HepG2 (cell line): ENCODE data around the gene HECTD4. TPM values are rescaled to one million over a fixed set of nuclear protein-coding genes. Genes with fewer than 3 reads are reported as not detected.
A peak's percentile ranks its signal among the peaks of the same experiment; 100 is the strongest.

Experiments used
- ATAC-seq: fragments of 200-7000 bp; cut with Tn5 transposase; 3 replicates; pipeline ENCODE4 v1.9.1; 2020; ENCODE audit warnings: mild to moderate bottlenecking, moderate library complexity
- BruUV-seq: library from RNA; stranded (reverse); fragments of 400-500 nt; replicated peaks from 2 replicates; lab custom pipeline; 2021; lab: Mats Ljungman, UMichigan
- CTCF ChIA-PET: fragments of 300-600 bp; formaldehyde crosslinking; extraction: SDS; loops from one replicate; lab custom pipeline; 2021; ENCODE audit warnings: low total read pairs, inconsistent platforms, low intra/inter-chr PET ratio; lab: Yijun Ruan, JAX
- POLR2A ChIA-PET: fragments of 350-600 bp; sonication (Branson Sonifier 250); formaldehyde crosslinking; loops from one replicate; lab custom pipeline; 2020; ENCODE audit warnings: antibody characterized with exemption, inconsistent platforms; lab: Yijun Ruan, JAX
- DNase-seq: peaks from one replicate; pipeline ENCODE4 v3.0.0-alpha.2; 2015; ENCODE audit warnings: low spot score
- FAIRE-seq: peaks from 3 replicates; lab custom pipeline; 2011; peaks lifted over from hg19 to GRCh38; lab: Jason Lieb, UNC
- H2AFZ ChIP-seq: one replicate; pipeline ENCODE4 v1.6.1; 2011; ENCODE audit warnings: low read length, inconsistent platforms
- H3K27ac ChIP-seq: fragments of 300-600 bp; 3 replicates; pipeline ENCODE4 v1.8.0; 2011; ENCODE audit warnings: mixed run types, mild to moderate bottlenecking, mixed read lengths, low read length, inconsistent platforms; ENCODE audit not compliant: insufficient read depth; ENCODE audit errors: extremely low read length
- H3K27me3 ChIP-seq, 2 experiments: fragments of 200-600 bp in 1 of 2; 2 replicates in 1 of 2; 3 replicates in 1 of 2; pipeline versions ENCODE4 v1.6.0 to v1.8.0; 2011; ENCODE audit warnings: low read length in 2 of 2, mild to moderate bottlenecking in 2 of 2, moderate library complexity in 2 of 2, inconsistent platforms in 1 of 2; ENCODE audit not compliant: insufficient read depth in 2 of 2, control insufficient read depth in 1 of 2
- H3K36me3 ChIP-seq, 2 experiments: fragments of 200-600 bp in 1 of 2; replicated peaks in 1 of 2; 2 replicates in 1 of 2; 3 replicates in 1 of 2; pipeline versions ENCODE4 v1.5.1 to v1.8.0; 2011; ENCODE audit warnings: low read length in 2 of 2, inconsistent platforms in 1 of 2; ENCODE audit not compliant: insufficient read depth in 2 of 2, control insufficient read depth in 1 of 2
- H3K4me1 ChIP-seq: 2 replicates; pipeline ENCODE4 v1.5.1; 2012; ENCODE audit warnings: low read length, inconsistent platforms; ENCODE audit not compliant: insufficient read depth
- H3K4me2 ChIP-seq: 2 replicates; pipeline ENCODE4 v1.6.0; 2011; ENCODE audit warnings: low read depth, low read length, inconsistent platforms
- H3K4me3 ChIP-seq, 3 experiments: fragments of 200-600 bp in 1 of 3; sonication (generic), shearing (Covaris generic) in 1 of 3; replicated peaks in 1 of 3; 2 replicates each; pipeline ENCODE4 v1.5.1; 2011 to 2016; ENCODE audit warnings: low read length in 3 of 3, inconsistent platforms in 2 of 3, low read depth in 2 of 3, mild to moderate bottlenecking in 2 of 3, control low read depth in 1 of 3, mixed read lengths in 1 of 3; ENCODE audit not compliant: insufficient read depth in 1 of 3
- H3K79me2 ChIP-seq: one replicate; pipeline ENCODE4 v1.6.1; 2011; ENCODE audit warnings: low read length, inconsistent platforms; ENCODE audit not compliant: insufficient read depth
- H3K9ac ChIP-seq: 2 replicates; pipeline ENCODE4 v1.6.0; 2011; ENCODE audit warnings: mild to moderate bottlenecking, low read depth, low read length, inconsistent platforms; ENCODE audit not compliant: insufficient read depth
- H3K9me3 ChIP-seq: 2 replicates; pipeline ENCODE4 v1.5.1; 2012; ENCODE audit warnings: mild to moderate bottlenecking, low read length
- H4K20me1 ChIP-seq: 2 replicates; pipeline ENCODE4 v1.6.0; 2011; ENCODE audit warnings: inconsistent platforms, mild to moderate bottlenecking, low read length, moderate library complexity; ENCODE audit not compliant: insufficient read depth
- ATF1 ChIP-seq: IDR thresholded peaks from 2 replicates; pipeline ENCODE4 v1.6.1; 2016; ENCODE audit warnings: mild to moderate bottlenecking, control low read depth
- CEBPB ChIP-seq: IDR thresholded peaks from 2 replicates; pipeline ENCODE4 v1.6.1; 2011; ENCODE audit warnings: low read depth, low read length, improper control_type of control experiment, borderline replicate concordance
- HNF4A ChIP-seq: sonication (generic); formaldehyde crosslinking; IDR thresholded peaks from 2 replicates; pipeline ENCODE4 v1.4.0; 2020; ENCODE audit warnings: missing genetic modification reagents
- HNF4G ChIP-seq, 2 experiments: sonication (generic) in 1 of 2; formaldehyde crosslinking in 1 of 2; IDR thresholded peaks; 2 replicates each; pipeline versions ENCODE4 v1.4.0 to v1.6.1; 2011 to 2020; ENCODE audit warnings: borderline replicate concordance in 2 of 2, low read depth in 2 of 2, mild to moderate bottlenecking in 2 of 2, low read length in 1 of 2, missing genetic modification reagents in 1 of 2, moderate library complexity in 1 of 2
- MAFF ChIP-seq: IDR thresholded peaks from 2 replicates; pipeline ENCODE4 v1.6.1; 2011; ENCODE audit warnings: low read depth, low read length, improper control_type of control experiment
- MAFK ChIP-seq, 2 experiments: IDR thresholded peaks in 1 of 2; conservative IDR thresholded peaks in 1 of 2; 2 replicates each; pipeline ENCODE4 v1.6.1; 2011; ENCODE audit warnings: improper control_type of control experiment in 2 of 2, low read length in 2 of 2
- NCOR1 ChIP-seq: fragments of 200-600 bp; sonication (generic); IDR thresholded peaks from 2 replicates; pipeline ENCODE4 v1.7.0; 2017; ENCODE audit warnings: antibody characterized with exemption, low read length, borderline replicate concordance
- ZFP1 ChIP-seq: IDR thresholded peaks from 2 replicates; pipeline ENCODE4 v1.6.1; 2016
- ZMYM3 ChIP-seq: sonication (generic); formaldehyde crosslinking; IDR thresholded peaks from 2 replicates; pipeline ENCODE4 v1.5.1; 2020; ENCODE audit warnings: mild to moderate bottlenecking, missing genetic modification reagents
- ZNF224 ChIP-seq: sonication (generic); formaldehyde crosslinking; IDR thresholded peaks from 2 replicates; pipeline ENCODE4 v1.5.0; 2020; ENCODE audit warnings: mild to moderate bottlenecking, missing genetic modification reagents
- ZNF296 ChIP-seq: sonication (generic); formaldehyde crosslinking; conservative IDR thresholded peaks from 2 replicates; pipeline ENCODE4 v1.5.0; 2020; ENCODE audit warnings: mild to moderate bottlenecking, missing genetic modification reagents
- ZNF432 ChIP-seq: sonication (generic); formaldehyde crosslinking; IDR thresholded peaks from 2 replicates; pipeline ENCODE4 v1.5.0; 2020; ENCODE audit warnings: missing genetic modification reagents, mild to moderate bottlenecking, borderline replicate concordance
- ZNF460 ChIP-seq: sonication (generic); formaldehyde crosslinking; IDR thresholded peaks from 2 replicates; pipeline ENCODE4 v1.5.1; 2020; ENCODE audit warnings: missing genetic modification reagents, mild to moderate bottlenecking, borderline replicate concordance
- ZNF772 ChIP-seq: sonication (generic); formaldehyde crosslinking; IDR thresholded peaks from 2 replicates; pipeline ENCODE4 v1.5.0; 2020; ENCODE audit warnings: mild to moderate bottlenecking, missing genetic modification reagents
- WGBS: methylation state at CpG from one replicate; pipeline ENCODE4 v1.1.6; 2017; ENCODE audit warnings: low lambda C conversion rate; 5-methylcytosine and 5-hydroxymethylcytosine counted together
- in situ Hi-C: cut with HindIII; loops from 2 replicates; pipeline ENCODE4 v1.10.0; 2017; ENCODE audit warnings: low pct_unique_long_range_greater_than_20kb; ENCODE audit not compliant: extremely low pct_ligation_motif_present
- intact Hi-C: fragments of 100-400 bp; cut with micrococcal nuclease; formaldehyde crosslinking; loops from one replicate; pipeline ENCODE4 v1.10.0; 2022; ENCODE audit not compliant: unreplicated experiment
- polyA plus RNA-seq, 8 experiments: library from polyadenylated mRNA; depleted of rRNA in 3 of 8; stranded (reverse) in 7 of 8; unstranded in 1 of 8; fragments of >200 nt; fragmentation: Illumina TruSeq in 4 of 8; extraction: Trizol in 4 of 8; gene quantifications; 2 replicates each; pipeline versions ENCODE4 v1.2.1 to v1.2.3, GENCODE V29; 2011 to 2016; ENCODE audit warnings: low read depth in 4 of 8, missing spikeins in 1 of 8, mixed read lengths in 1 of 8; ENCODE audit not compliant: insufficient read depth in 1 of 8
- total RNA-seq, 5 experiments: library from RNA; depleted of rRNA; stranded (reverse); fragments of >200 nt; fragmentation: Illumina TruSeq; extraction: Trizol; gene quantifications; 2 replicates each; pipeline ENCODE4 v1.2.3, GENCODE V29; 2016; ENCODE audit warnings: low read depth in 1 of 5

HECTD4 gene
- total and polyA plus RNA-seq, 2 of the 13 experiments (the other 11 are each of a cell fraction or from before 2014, with no cell fraction given), result 9.0 to 11.4 TPM

DNA sequence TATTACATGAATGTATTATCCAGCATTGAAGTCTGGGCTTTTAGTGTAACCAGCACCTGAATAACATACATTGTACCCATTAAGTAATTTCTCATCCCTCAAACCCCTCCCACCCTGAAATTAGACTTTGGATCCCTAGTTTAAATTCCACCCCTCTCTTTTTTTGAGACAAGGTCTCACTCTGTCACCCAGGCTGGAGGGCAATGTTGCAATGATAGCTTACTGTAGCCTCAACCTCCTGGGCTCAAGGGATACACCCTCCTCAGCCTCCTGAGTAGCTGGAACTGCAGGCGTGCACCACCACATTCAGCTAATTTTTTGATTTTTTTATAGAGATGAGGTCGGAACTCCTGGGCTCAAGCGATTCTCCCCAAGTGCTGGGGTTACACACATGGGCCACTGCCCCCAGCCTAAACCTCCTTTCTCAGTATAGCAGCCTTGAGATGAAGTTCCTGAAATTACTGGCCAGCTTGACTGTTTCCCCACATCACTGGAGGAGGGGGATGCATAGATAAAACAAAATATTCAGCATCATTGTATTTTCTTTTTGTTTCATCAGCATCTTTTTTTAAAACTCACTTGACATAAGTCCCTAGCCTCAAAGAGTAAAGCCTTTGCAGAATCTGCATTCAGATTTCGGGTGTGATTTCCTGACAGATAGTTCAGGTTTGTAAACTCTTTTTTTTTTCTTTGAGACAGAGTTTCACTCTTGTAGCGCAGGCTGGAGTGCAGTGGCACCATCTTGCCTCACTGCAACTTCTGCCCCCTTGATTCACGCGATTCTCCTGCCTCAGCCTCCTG is 43.6 kb upstream of the HECTD4 start:
- Histone ChIP-seq H3K4me1 (peaks cover 44% of the 10 kb centered on the region), H3K79me2 (peaks cover 67% of the 10 kb centered on the region), H3K4me3 (no peak overlapping the region), H3K36me3 (peaks cover 0 to 7% of the 10 kb centered on the region in 2 experiments; a peak in 2 of 5 replicates), H3K27ac (no peak overlapping the region), H3K9ac (no peak overlapping the region), H3K27me3 (no peaks in the 10 kb centered on the region), H4K20me1 (peaks cover 5% of the 10 kb centered on the region; the same call in 1 of the 2 replicates), H3K9me3 (no peaks in the 10 kb centered on the region)
- ATAC-seq, result peak; percentile 51; the same call in 2 of the 3 replicates
- DNase-seq, result peak; percentile 46
- 98% methylated on average over 7 of the region's 7 CpGs for WGBS
- BruUV-seq, result no TSS peak
- intact Hi-C loops, result no loop called here
- POLR2A ChIA-PET, result no interaction called here
- peak; percentile 49 for FAIRE-seq
- in situ Hi-C loops, result no loop called here
- TF ChIP-seq HNF4G (IDR thresholded peaks at IDR 0.05; ENCODE audit: borderline replicate concordance, low read depth, low read length) (peak; percentile 38; the same call in 1 of the 2 replicates), HNF4G (CRISPR knock-in tag; IDR thresholded peaks at IDR 0.05; ENCODE audit: borderline replicate concordance, low read depth) (no peak), NCOR1 (peak; percentile 60; the same call in 1 of the 2 replicates), ATF1 (CRISPR knock-in tag) (no peak), ZNF432 (CRISPR knock-in tag) (no peak), MAFF (0 out of 2 replicates have a peak, but pooled peaks have one; percentile 12), ZNF296 (CRISPR knock-in tag) (no peak), ZNF224 (CRISPR knock-in tag) (no peak), CEBPB (peak; percentile 25; the same call in 1 of the 2 replicates), HNF4A (CRISPR knock-in tag) (peak; percentile 54), ZFP1 (CRISPR knock-in tag) (no peak), ZNF772 (CRISPR knock-in tag) (no peak), MAFK (conservative IDR thresholded peaks at IDR 0.05 in 1 of 2, IDR thresholded peaks at IDR 0.05 in 1 of 2; ENCODE audit: low read length in 2 of 2) (peak in 1 of 2 experiments; percentile 46; a peak in 1 of 4 replicates), ZNF460 (CRISPR knock-in tag) (peak; percentile 84), ZMYM3 (0 out of 2 replicates have a peak, but pooled peaks have one; percentile 37)
- TF ChIP-seq, all 625 proteins: peak for 8
- CTCF ChIA-PET, result no interaction called here
- Histone ChIP-seq H2AFZ (no peak overlapping the region), H3K4me2 (no peak overlapping the region)
